G401 (cell line): ENCODE data around the gene REEP1. TPM values are rescaled to one million over a fixed set of nuclear protein-coding genes. Genes with fewer than 3 reads are reported as not detected.

Experiments
- DNase-seq: peaks from one replicate; pipeline ENCODE4 v3.0.0-alpha.2; 2015; ENCODE audit warnings: low spot score
- in situ Hi-C: cut with HindIII; loops from 2 replicates; pipeline ENCODE4 v1.10.0; 2016; ENCODE audit warnings: low sequenced_read_pairs, mixed read lengths
- total RNA-seq: library from RNA; depleted of rRNA; stranded (reverse); fragments of >200 nt; shearing (Covaris generic); gene quantifications from 2 replicates; pipeline ENCODE4 v1.2.3, GENCODE V29; 2014; rRNA removed

REEP1 gene
- 1.1 and 4.2 TPM in 2 replicates for total RNA-seq

- DNase-seq = peak; percentile 32
Measured at GRCh38 chr2:86337244-86337835, at the start of gene REEP1. REEP1 (minus strand) TSS chr2:86337626; CDS start chr2:86337510, 116 bp downstream.

GRCh38 chr2:86383844-86384243, 46.4 kb upstream of the REEP1 start:
- in situ Hi-C loops = no loop called here
- no peak for DNase-seq

More at GRCh38 chr2:86337244-86337835, at the start of gene REEP1:
- in situ Hi-C loops = no loop called here

GRCh38 chr2:86382698-86383097, 45.3 kb upstream of the REEP1 start:
- in situ Hi-C loops = no loop called here
- no peak for DNase-seq

GRCh38 chr2:86382108-86382507, 44.7 kb upstream of the REEP1 start:
- in situ Hi-C loops = no loop called here
- no peak for DNase-seq

GRCh38 chr2:86378469-86378868, 41.0 kb upstream of the REEP1 start:
- in situ Hi-C loops = no loop called here
- DNase-seq = no peak

GRCh38 chr2:86375623-86376022, 38.2 kb upstream of the REEP1 start:
- in situ Hi-C loops = no loop called here

GRCh38 chr2:86372641-86373502, 35.4 kb upstream of the REEP1 start:
- in situ Hi-C loops = no loop called here
- peak; percentile 59 for DNase-seq

More at GRCh38 chr2:86375623-86376022, 38.2 kb upstream of the REEP1 start:
- DNase-seq = no peak

GRCh38 chr2:86372133-86372532, 34.7 kb upstream of the REEP1 start:
- in situ Hi-C loops = no loop called here

GRCh38 chr2:86371527-86371926, 34.1 kb upstream of the REEP1 start:
- in situ Hi-C loops = no loop called here

More at GRCh38 chr2:86372133-86372532, 34.7 kb upstream of the REEP1 start:
- DNase-seq = no peak

GRCh38 chr2:86370579-86370978, 33.2 kb upstream of the REEP1 start:
- in situ Hi-C loops = no loop called here

More at GRCh38 chr2:86371527-86371926, 34.1 kb upstream of the REEP1 start:
- DNase-seq = no peak

GRCh38 chr2:86368161-86368824, 30.9 kb upstream of the REEP1 start:
- peak; percentile 10 for DNase-seq
- in situ Hi-C loops = no loop called here

More at GRCh38 chr2:86370579-86370978, 33.2 kb upstream of the REEP1 start:
- DNase-seq = no peak

GRCh38 chr2:86367499-86367777, 30.0 kb upstream of the REEP1 start:
- in situ Hi-C loops = no loop called here
- no peak for DNase-seq

GRCh38 chr2:86366651-86367498, 29.4 kb upstream of the REEP1 start:
- no peak for DNase-seq
- in situ Hi-C loops = no loop called here

GRCh38 chr2:86364894-86365293, 27.5 kb upstream of the REEP1 start:
- in situ Hi-C loops = no loop called here
- no peak for DNase-seq

- in situ Hi-C loops = no loop called here
Measured at GRCh38 chr2:86360776-86361175, 23.4 kb upstream of the REEP1 start.

GRCh38 chr2:86358957-86359356, 21.5 kb upstream of the REEP1 start:
- in situ Hi-C loops = no loop called here
- DNase-seq = no peak

More at GRCh38 chr2:86360776-86361175, 23.4 kb upstream of the REEP1 start:
- no peak for DNase-seq

- in situ Hi-C loops = no loop called here
- no peak for DNase-seq
Measured at GRCh38 chr2:86357392-86357963, 20.1 kb upstream of the REEP1 start.

GRCh38 chr2:86352727-86353221, 15.3 kb upstream of the REEP1 start:
- in situ Hi-C loops = no loop called here
- DNase-seq = no peak
